Measurements from ENCODE around the gene MFNG. TPM values are rescaled to one million over a fixed set of nuclear protein-coding genes. Genes with fewer than 3 reads are reported as not detected.

MFNG gene, protein sequence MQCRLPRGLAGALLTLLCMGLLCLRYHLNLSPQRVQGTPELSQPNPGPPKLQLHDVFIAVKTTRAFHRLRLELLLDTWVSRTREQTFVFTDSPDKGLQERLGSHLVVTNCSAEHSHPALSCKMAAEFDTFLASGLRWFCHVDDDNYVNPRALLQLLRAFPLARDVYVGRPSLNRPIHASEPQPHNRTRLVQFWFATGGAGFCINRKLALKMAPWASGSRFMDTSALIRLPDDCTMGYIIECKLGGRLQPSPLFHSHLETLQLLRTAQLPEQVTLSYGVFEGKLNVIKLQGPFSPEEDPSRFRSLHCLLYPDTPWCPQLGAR
- total RNA-seq: 0.33 and 1.5 TPM in 2 replicates

GRCh38 chr22:37486224-37486845 is at the start of gene MFNG:
Gene MFNG, minus strand, starts transcription at chr22:37486384. Its CDS starts 207 bp downstream, at chr22:37486177.

GRCh38 chr22:37519268-37520195 is 33.3 kb upstream of the MFNG start, which contains the start of gene CARD10:
Gene CARD10, minus strand, starts transcription at chr22:37519415. Its CDS starts 215 bp downstream, at chr22:37519200.

GRCh38 chr22:37427135-37427710 is 59.0 kb downstream of the MFNG start, which contains the start of gene ELFN2:
Gene ELFN2, minus strand, starts transcription at chr22:37427479. Its CDS starts 51,945 bp downstream, at chr22:37375534.

Other genes starting within 250 kb of the MFNG start
- gene RAC2, start 242.1 kb downstream of the MFNG start, total RNA-seq: 2.8 and 4.0 TPM in 2 replicates
- gene CYTH4, start 203.9 kb downstream of the MFNG start, total RNA-seq: 0.29 and 0.83 TPM in 2 replicates
- under 0.01 TPM in 1 of 2 replicates, not detected in the other for gene ELFN2, start 58.9 kb downstream of the MFNG start, total RNA-seq
- 2.0 and 4.1 TPM in 2 replicates for gene CARD10, start 33.0 kb upstream of the MFNG start, total RNA-seq
- 12.4 and 22.0 TPM in 2 replicates for gene CDC42EP1, start 74.1 kb upstream of the MFNG start, total RNA-seq
- not detected in 2 replicates for gene LGALS2, start 93.7 kb upstream of the MFNG start, total RNA-seq
- gene GGA1, start 122.5 kb upstream of the MFNG start, total RNA-seq: 52.3 and 53.2 TPM in 2 replicates
- 11.5 and 11.7 TPM in 2 replicates for gene SH3BP1, start 153.3 kb upstream of the MFNG start, total RNA-seq
- 6.4 and 9.1 TPM in 2 replicates for gene PDXP, start 172.3 kb upstream of the MFNG start, total RNA-seq
- 5,552 and 9,643 TPM in 2 replicates for gene LGALS1, start 189.3 kb upstream of the MFNG start, total RNA-seq
- gene NOL12, start 200.0 kb upstream of the MFNG start, total RNA-seq: 16.0 and 29.7 TPM in 2 replicates
- gene TRIOBP, start 210.7 kb upstream of the MFNG start, total RNA-seq: 296 and 339 TPM in 2 replicates

Data from smooth muscle cell of trachea (primary cell).